Measurements from ENCODE around the gene WDR77. TPM values are rescaled to one million over a fixed set of nuclear protein-coding genes. Genes with fewer than 3 reads are reported as not detected.

WDR77 gene
- total RNA-seq, 1 experiment from 2014 or later, result 54.2 TPM

DNA sequence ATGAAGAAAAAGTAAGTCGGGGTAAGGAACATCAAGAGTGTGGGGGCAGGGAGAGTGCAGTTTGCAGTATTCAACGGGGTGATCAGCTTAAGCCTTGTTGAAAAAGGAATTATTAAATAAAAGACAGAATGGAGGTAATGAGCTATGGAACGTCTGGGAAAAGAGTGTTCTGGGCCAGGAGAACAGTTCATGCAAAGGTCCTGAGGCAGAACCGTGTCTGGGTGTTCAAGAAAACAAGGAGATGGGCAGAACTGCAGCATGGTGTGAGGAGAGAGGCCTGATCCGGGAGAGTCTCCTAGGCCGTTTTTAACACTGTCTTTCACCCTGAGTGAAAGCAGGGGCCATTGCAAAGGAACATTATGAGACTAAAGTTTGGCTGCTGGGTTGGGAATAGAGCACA, 41.8 kb downstream of the WDR77 start:
- Mint-ChIP-seq H3K27me3 (ENCODE audit: insufficient read depth, unreplicated experiment) (peaks cover 15% of the 10 kb centered on the region), H3K4me3 (ENCODE audit: unreplicated experiment) (no peak overlapping the region), H3K36me3 (ENCODE audit: insufficient read depth, unreplicated experiment) (peaks cover 7% of the 10 kb centered on the region), H3K27ac (ENCODE audit: low read depth, unreplicated experiment) (no peak overlapping the region), H3K4me1 (ENCODE audit: insufficient read depth, unreplicated experiment) (peaks cover 6% of the 10 kb centered on the region), H3K9me3 (ENCODE audit: unreplicated experiment) (no peaks in the 10 kb centered on the region)
- no peak for DNase-seq (ENCODE audit: unreplicated experiment)
- TF ChIP-seq, protein P1, sequence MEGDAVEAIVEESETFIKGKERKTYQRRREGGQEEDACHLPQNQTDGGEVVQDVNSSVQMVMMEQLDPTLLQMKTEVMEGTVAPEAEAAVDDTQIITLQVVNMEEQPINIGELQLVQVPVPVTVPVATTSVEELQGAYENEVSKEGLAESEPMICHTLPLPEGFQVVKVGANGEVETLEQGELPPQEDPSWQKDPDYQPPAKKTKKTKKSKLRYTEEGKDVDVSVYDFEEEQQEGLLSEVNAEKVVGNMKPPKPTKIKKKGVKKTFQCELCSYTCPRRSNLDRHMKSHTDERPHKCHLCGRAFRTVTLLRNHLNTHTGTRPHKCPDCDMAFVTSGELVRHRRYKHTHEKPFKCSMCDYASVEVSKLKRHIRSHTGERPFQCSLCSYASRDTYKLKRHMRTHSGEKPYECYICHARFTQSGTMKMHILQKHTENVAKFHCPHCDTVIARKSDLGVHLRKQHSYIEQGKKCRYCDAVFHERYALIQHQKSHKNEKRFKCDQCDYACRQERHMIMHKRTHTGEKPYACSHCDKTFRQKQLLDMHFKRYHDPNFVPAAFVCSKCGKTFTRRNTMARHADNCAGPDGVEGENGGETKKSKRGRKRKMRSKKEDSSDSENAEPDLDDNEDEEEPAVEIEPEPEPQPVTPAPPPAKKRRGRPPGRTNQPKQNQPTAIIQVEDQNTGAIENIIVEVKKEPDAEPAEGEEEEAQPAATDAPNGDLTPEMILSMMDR (IDR thresholded peaks at IDR 0.05; ENCODE audit: unreplicated experiment), result no peak
- CTCF ChIA-PET, result interaction anchor here (0.8 kb wide), 1 partner anchor 15 kb away, joined by 5 read pairs; no protein-coding TSS in a partner anchor
- intact Hi-C loops (cut with micrococcal nuclease), result no loop called here
- POLR2A ChIA-PET, result no interaction called here
- BruUV-seq (replicated peaks), result no TSS peak

DNA sequence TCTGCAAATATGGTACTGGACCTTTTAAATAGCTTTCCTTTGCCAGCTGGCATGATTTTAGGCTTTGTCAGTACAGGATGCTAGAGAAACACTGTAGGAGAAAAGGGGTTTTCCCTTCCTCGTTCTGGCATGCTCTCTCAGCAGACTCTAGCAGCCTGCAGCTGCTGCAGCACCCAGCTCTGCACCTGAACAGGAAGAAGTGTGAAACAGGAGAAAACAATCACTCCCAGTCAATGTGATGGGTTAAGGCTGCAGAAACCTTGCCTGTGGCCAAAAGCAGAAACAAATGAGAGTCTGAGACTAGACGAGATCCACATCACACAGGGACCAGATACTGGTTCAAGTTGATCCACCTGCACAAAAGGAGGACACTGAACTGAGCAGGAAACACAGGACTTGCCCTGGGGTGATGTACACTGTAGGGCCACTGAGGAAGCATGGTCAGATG, 42.7 kb downstream of the WDR77 start:
- Mint-ChIP-seq H3K9me3 (ENCODE audit: unreplicated experiment) (no peaks in the 10 kb centered on the region), H3K27ac (ENCODE audit: low read depth, unreplicated experiment) (no peak overlapping the region), H3K36me3 (ENCODE audit: insufficient read depth, unreplicated experiment) (peaks cover 7% of the 10 kb centered on the region), H3K4me1 (ENCODE audit: insufficient read depth, unreplicated experiment) (peaks cover 6% of the 10 kb centered on the region), H3K27me3 (ENCODE audit: insufficient read depth, unreplicated experiment) (peaks cover 25% of the 10 kb centered on the region), H3K4me3 (ENCODE audit: unreplicated experiment) (no peak overlapping the region)
- ChIA-PET POLR2A (interaction anchor here (0.6 to 1.2 kb wide), 4 partner anchors 12 to 183 kb away, joined by 4 to 6 read pairs (median 4); partner anchors contain the start of genes ATP5PB and WDR77), CTCF (interaction anchor here (0.6 to 1.2 kb wide), 6 partner anchors 9 to 445 kb away, joined by 3 to 4 read pairs (median 3); no protein-coding TSS in a partner anchor)
- peak; percentile 65 for DNase-seq (ENCODE audit: unreplicated experiment)
- BruUV-seq (replicated peaks), result no TSS peak
- TF ChIP-seq, protein P1 (IDR thresholded peaks at IDR 0.05; ENCODE audit: unreplicated experiment), result no peak
- intact Hi-C loops (cut with micrococcal nuclease), result no loop called here

DNA sequence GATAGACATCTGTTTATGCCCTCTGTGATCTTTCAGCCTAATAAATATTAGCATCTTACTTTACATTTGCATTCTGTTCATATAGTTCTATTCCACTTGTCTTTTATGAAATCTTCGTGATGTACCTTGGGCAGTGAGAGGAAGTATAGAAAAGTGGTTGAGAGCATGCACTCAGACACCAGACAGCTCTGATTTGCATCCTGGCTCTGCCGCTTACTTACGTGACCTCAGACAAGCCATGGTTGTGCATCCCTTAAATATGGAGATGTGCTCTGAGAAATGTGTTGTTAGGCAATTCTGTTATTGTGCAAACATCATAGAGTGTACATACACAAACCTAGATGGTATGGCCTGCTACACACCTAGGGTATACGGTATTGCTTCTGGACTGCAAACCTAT, 44.5 kb downstream of the WDR77 start:
- no TSS peak for BruUV-seq (replicated peaks)
- no peak overlapping the region for H3K27ac Mint-ChIP-seq (ENCODE audit: low read depth, unreplicated experiment)
- TF ChIP-seq, protein P1 (IDR thresholded peaks at IDR 0.05; ENCODE audit: unreplicated experiment), result no peak
- ChIA-PET CTCF (interaction anchor here (0.9 kb wide), 2 partner anchors 71 to 181 kb away, joined by 4 to 11 read pairs; no protein-coding TSS in a partner anchor), POLR2A (no interaction called here)
- DNase-seq (ENCODE audit: unreplicated experiment), result no peak
- no peak overlapping the region for H3K4me3 Mint-ChIP-seq (ENCODE audit: unreplicated experiment)
- intact Hi-C loops (cut with micrococcal nuclease), result no loop called here
- H3K9me3 Mint-ChIP-seq (ENCODE audit: unreplicated experiment), result no peaks in the 10 kb centered on the region
- H3K36me3 Mint-ChIP-seq (ENCODE audit: insufficient read depth, unreplicated experiment), result peaks cover 7% of the 10 kb centered on the region
- peaks cover 6% of the 10 kb centered on the region for H3K4me1 Mint-ChIP-seq (ENCODE audit: insufficient read depth, unreplicated experiment)
- peaks cover 34% of the 10 kb centered on the region for H3K27me3 Mint-ChIP-seq (ENCODE audit: insufficient read depth, unreplicated experiment)

DNA sequence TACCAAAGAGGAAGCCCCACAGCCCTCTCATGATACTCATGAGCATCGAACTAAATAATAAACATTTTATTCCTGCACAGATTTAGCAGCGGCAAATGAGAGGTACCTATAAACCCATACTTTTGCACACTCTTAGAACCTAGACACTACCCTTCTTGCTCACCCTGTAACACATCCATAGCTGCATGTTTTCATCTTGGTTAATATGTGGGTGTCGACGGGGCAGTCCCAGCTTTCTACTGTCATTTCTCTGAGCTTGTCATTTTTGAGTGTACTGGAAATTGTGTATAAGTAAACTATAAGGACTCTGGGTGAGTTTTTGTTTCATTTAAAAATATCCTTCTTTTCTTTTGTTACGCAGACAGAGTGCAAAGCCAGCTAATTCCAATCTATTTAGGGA, 47.0 kb downstream of the WDR77 start:
- POLR2A ChIA-PET, result no interaction called here
- Mint-ChIP-seq H3K27me3 (ENCODE audit: insufficient read depth, unreplicated experiment) (peaks cover 40% of the 10 kb centered on the region), H3K27ac (ENCODE audit: low read depth, unreplicated experiment) (no peak overlapping the region), H3K36me3 (ENCODE audit: insufficient read depth, unreplicated experiment) (peaks cover 7% of the 10 kb centered on the region), H3K4me3 (ENCODE audit: unreplicated experiment) (no peak overlapping the region), H3K9me3 (ENCODE audit: unreplicated experiment) (no peaks in the 10 kb centered on the region), H3K4me1 (ENCODE audit: insufficient read depth, unreplicated experiment) (peaks cover 6% of the 10 kb centered on the region)
- intact Hi-C loops (cut with micrococcal nuclease), result no loop called here
- TF ChIP-seq, protein P1 (IDR thresholded peaks at IDR 0.05; ENCODE audit: unreplicated experiment), result no peak
- BruUV-seq (replicated peaks), result no TSS peak
- DNase-seq (ENCODE audit: unreplicated experiment), result no peak
- CTCF ChIA-PET, result interaction anchor here (0.6 to 5.8 kb wide), 8 partner anchors 16 to 410 kb away, joined by 3 to 95 read pairs (median 4); no protein-coding TSS in a partner anchor
